GM19452 (cell line): ENCODE results near the gene HLA-DRA.
A peak's percentile ranks its signal among the peaks of the same experiment; 100 is the strongest.

Experiments used
- ATAC-seq: cut with Tn5 transposase; IDR thresholded peaks from one replicate; pipeline ENCODE4 v1.9.1; 2021; ENCODE audit not compliant: unreplicated experiment

Gene HLA-DRA

GRCh38 chr6:32473376-32474348, 34.0 kb downstream of the HLA-DRA start:
- ATAC-seq = peak; percentile 93

GRCh38 chr6:32475392-32476206, 35.9 kb downstream of the HLA-DRA start:
- no peak for ATAC-seq

GRCh38 chr6:32483968-32484613, 44.4 kb downstream of the HLA-DRA start:
- no peak for ATAC-seq

- ATAC-seq = no peak
These were observed 44.9 kb downstream of the HLA-DRA start for GRCh38 chr6:32484614-32484998.

- no peak for ATAC-seq
These were observed 48.4 kb downstream of the HLA-DRA start for GRCh38 chr6:32488083-32488482.

- ATAC-seq = no peak
These were observed 52.0 kb downstream of the HLA-DRA start for GRCh38 chr6:32491700-32492099.

GRCh38 chr6:32492351-32492750, 52.7 kb downstream of the HLA-DRA start:
- no peak for ATAC-seq
